Measurements from ENCODE around the gene KIF27.
"Not testable (repeated sequence)": the region's sequence is repeated elsewhere in the genome, so short reads cannot be mapped to it uniquely, and the experiment has no call there.

KIF27 gene

GRCh38 chr9:83932851-83933250, 11.6 kb upstream of the KIF27 start:
- Histone ChIP-seq H3K4me3 (ENCODE audit: low read depth, low read length) (no peak overlapping the region), H3K9ac (ENCODE audit: low read depth, low read length) (no peak overlapping the region), H3K9me3 (ENCODE audit: control insufficient read depth, insufficient read depth, low read length) (no peaks in the 10 kb centered on the region), H3K27me3 (ENCODE audit: control insufficient read depth, insufficient read depth, low read length) (no peaks in the 10 kb centered on the region), H3K36me3 (ENCODE audit: control insufficient read depth, insufficient read depth, low read length) (no peaks in the 10 kb centered on the region), H3K27ac (ENCODE audit: low read depth, low read length) (no peak overlapping the region), H3K4me1 (ENCODE audit: control insufficient read depth, insufficient read depth, low read length) (peaks cover 8% of the 10 kb centered on the region)

GRCh38 chr9:83932011-83932410, 10.8 kb upstream of the KIF27 start:
- Histone ChIP-seq H3K27me3 (ENCODE audit: control insufficient read depth, insufficient read depth, low read length) (no peaks in the 10 kb centered on the region), H3K36me3 (ENCODE audit: control insufficient read depth, insufficient read depth, low read length) (no peaks in the 10 kb centered on the region), H3K4me3 (ENCODE audit: low read depth, low read length) (no peak overlapping the region), H3K9me3 (ENCODE audit: control insufficient read depth, insufficient read depth, low read length) (no peaks in the 10 kb centered on the region), H3K9ac (ENCODE audit: low read depth, low read length) (no peak overlapping the region), H3K4me1 (ENCODE audit: control insufficient read depth, insufficient read depth, low read length) (peaks cover 8% of the 10 kb centered on the region), H3K27ac (ENCODE audit: low read depth, low read length) (no peak overlapping the region)

GRCh38 chr9:83930881-83931280, 9.6 kb upstream of the KIF27 start:
- H3K4me1 ChIP-seq (ENCODE audit: control insufficient read depth, insufficient read depth, low read length): peaks cover 8% of the 10 kb centered on the region
- H3K9me3 ChIP-seq (ENCODE audit: control insufficient read depth, insufficient read depth, low read length): no peaks in the 10 kb centered on the region
- H3K9ac ChIP-seq (ENCODE audit: low read depth, low read length): no peak overlapping the region
- H3K36me3 ChIP-seq (ENCODE audit: control insufficient read depth, insufficient read depth, low read length): no peaks in the 10 kb centered on the region
- no peaks in the 10 kb centered on the region for H3K27me3 ChIP-seq (ENCODE audit: control insufficient read depth, insufficient read depth, low read length)
- H3K27ac ChIP-seq (ENCODE audit: low read depth, low read length): no peak overlapping the region
- H3K4me3 ChIP-seq (ENCODE audit: low read depth, low read length): no peak overlapping the region

DNA sequence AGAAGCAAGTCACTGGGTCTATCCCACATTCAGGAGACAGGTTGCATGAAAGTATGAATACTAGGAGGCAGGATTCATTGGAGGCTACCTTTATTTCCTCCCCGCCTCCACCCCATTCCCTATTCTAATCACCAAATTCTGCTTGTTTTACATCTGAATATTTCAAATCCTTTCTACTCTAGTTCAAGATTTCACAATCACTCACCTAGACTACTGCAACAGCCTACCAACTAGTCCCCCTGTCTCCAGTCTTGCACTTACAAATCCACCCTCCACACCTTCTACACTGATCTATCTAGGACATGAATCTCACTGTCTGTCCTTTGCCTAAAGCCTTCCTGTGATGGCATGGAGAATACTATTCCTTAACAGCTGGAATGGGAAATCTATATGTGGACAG, 6.4 kb upstream of the KIF27 start:
- Histone ChIP-seq H3K9ac (ENCODE audit: low read depth, low read length) (no peak overlapping the region), H3K9me3 (ENCODE audit: control insufficient read depth, insufficient read depth, low read length) (no peaks in the 10 kb centered on the region), H3K27me3 (ENCODE audit: control insufficient read depth, insufficient read depth, low read length) (no peaks in the 10 kb centered on the region), H3K27ac (ENCODE audit: low read depth, low read length) (no peak overlapping the region), H3K4me1 (ENCODE audit: control insufficient read depth, insufficient read depth, low read length) (no peaks in the 10 kb centered on the region), H3K36me3 (ENCODE audit: control insufficient read depth, insufficient read depth, low read length) (no peaks in the 10 kb centered on the region), H3K4me3 (ENCODE audit: low read depth, low read length) (no peak overlapping the region)

- peak overlapping the region; percentile 92 for H3K27ac ChIP-seq (ENCODE audit: low read depth, low read length)
- no peaks in the 10 kb centered on the region for H3K27me3 ChIP-seq (ENCODE audit: control insufficient read depth, insufficient read depth, low read length)
- peak overlapping the region; percentile 74 for H3K9ac ChIP-seq (ENCODE audit: low read depth, low read length)
- H3K9me3 ChIP-seq (ENCODE audit: control insufficient read depth, insufficient read depth, low read length): no peaks in the 10 kb centered on the region
- peak overlapping the region; percentile 59 for H3K4me3 ChIP-seq (ENCODE audit: low read depth, low read length)
- H3K36me3 ChIP-seq (ENCODE audit: control insufficient read depth, insufficient read depth, low read length): no peaks in the 10 kb centered on the region
- peaks cover 3% of the 10 kb centered on the region; the same call in 1 of the 2 replicates for H3K4me1 ChIP-seq (ENCODE audit: control insufficient read depth, insufficient read depth, low read length)
Observed at GRCh38 chr9:83920469-83920926, 734 bp downstream of the KIF27 start.

- Histone ChIP-seq H3K27ac (ENCODE audit: low read depth, low read length) (no peak overlapping the region), H3K9me3 (ENCODE audit: control insufficient read depth, insufficient read depth, low read length) (no peaks in the 10 kb centered on the region), H3K4me1 (ENCODE audit: control insufficient read depth, insufficient read depth, low read length) (peaks cover 3% of the 10 kb centered on the region; the same call in 1 of the 2 replicates), H3K36me3 (ENCODE audit: control insufficient read depth, insufficient read depth, low read length) (no peaks in the 10 kb centered on the region), H3K9ac (ENCODE audit: low read depth, low read length) (no peak overlapping the region), H3K4me3 (ENCODE audit: low read depth, low read length) (no peak overlapping the region), H3K27me3 (ENCODE audit: control insufficient read depth, insufficient read depth, low read length) (no peaks in the 10 kb centered on the region)
Observed at GRCh38 chr9:83919111-83919510, 2.1 kb downstream of the KIF27 start.

GRCh38 chr9:83912194-83912593, 9.0 kb downstream of the KIF27 start:
- H3K4me3 ChIP-seq (ENCODE audit: low read depth, low read length); H3K36me3 ChIP-seq (ENCODE audit: control insufficient read depth, insufficient read depth, low read length): not testable (repeated sequence)

GRCh38 chr9:83906144-83906543, 15.1 kb downstream of the KIF27 start:
- Histone ChIP-seq H3K36me3 (ENCODE audit: control insufficient read depth, insufficient read depth, low read length) (no peaks in the 10 kb centered on the region), H3K9me3 (ENCODE audit: control insufficient read depth, insufficient read depth, low read length) (no peaks in the 10 kb centered on the region), H3K4me1 (ENCODE audit: control insufficient read depth, insufficient read depth, low read length) (no peaks in the 10 kb centered on the region), H3K27ac (ENCODE audit: low read depth, low read length) (no peak overlapping the region), H3K9ac (ENCODE audit: low read depth, low read length) (no peak overlapping the region), H3K27me3 (ENCODE audit: control insufficient read depth, insufficient read depth, low read length) (no peaks in the 10 kb centered on the region), H3K4me3 (ENCODE audit: low read depth, low read length) (no peak overlapping the region)

More at GRCh38 chr9:83912194-83912593, 9.0 kb downstream of the KIF27 start:
- not testable (repeated sequence) for H3K4me1 ChIP-seq (ENCODE audit: control insufficient read depth, insufficient read depth, low read length); H3K27me3 ChIP-seq (ENCODE audit: control insufficient read depth, insufficient read depth, low read length); H3K27ac ChIP-seq (ENCODE audit: low read depth, low read length); H3K9ac ChIP-seq (ENCODE audit: low read depth, low read length); H3K9me3 ChIP-seq (ENCODE audit: control insufficient read depth, insufficient read depth, low read length)

DNA sequence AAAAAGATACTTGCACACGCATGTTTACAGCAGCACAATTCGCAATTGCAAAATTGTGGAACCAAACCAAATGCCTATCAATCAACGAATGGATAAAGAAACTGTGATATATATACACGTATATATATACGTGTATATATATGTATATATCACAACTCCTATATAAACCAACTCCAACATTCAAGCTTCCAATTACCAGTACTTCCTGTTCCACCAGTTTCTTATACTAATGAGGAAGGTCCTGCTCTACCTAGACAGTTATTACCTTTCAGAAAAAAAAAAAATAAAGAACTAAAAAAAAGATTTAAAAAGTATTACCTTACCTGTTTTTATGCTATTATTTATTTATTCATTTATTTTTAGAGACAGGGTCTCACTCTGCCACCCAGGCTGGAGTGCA, 20.6 kb downstream of the KIF27 start:
- not testable (repeated sequence) for H3K27me3 ChIP-seq (ENCODE audit: control insufficient read depth, insufficient read depth, low read length); H3K4me1 ChIP-seq (ENCODE audit: control insufficient read depth, insufficient read depth, low read length); H3K4me3 ChIP-seq (ENCODE audit: low read depth, low read length); H3K27ac ChIP-seq (ENCODE audit: low read depth, low read length); H3K9ac ChIP-seq (ENCODE audit: low read depth, low read length); H3K9me3 ChIP-seq (ENCODE audit: control insufficient read depth, insufficient read depth, low read length); H3K36me3 ChIP-seq (ENCODE audit: control insufficient read depth, insufficient read depth, low read length)

- H3K36me3 ChIP-seq (ENCODE audit: control insufficient read depth, insufficient read depth, low read length); H3K27me3 ChIP-seq (ENCODE audit: control insufficient read depth, insufficient read depth, low read length); H3K4me1 ChIP-seq (ENCODE audit: control insufficient read depth, insufficient read depth, low read length); H3K27ac ChIP-seq (ENCODE audit: low read depth, low read length); H3K4me3 ChIP-seq (ENCODE audit: low read depth, low read length); H3K9ac ChIP-seq (ENCODE audit: low read depth, low read length); H3K9me3 ChIP-seq (ENCODE audit: control insufficient read depth, insufficient read depth, low read length): not testable (repeated sequence)
Observed at GRCh38 chr9:83894301-83894700, 26.9 kb downstream of the KIF27 start.

- H3K9me3 ChIP-seq (ENCODE audit: control insufficient read depth, insufficient read depth, low read length); H3K4me1 ChIP-seq (ENCODE audit: control insufficient read depth, insufficient read depth, low read length); H3K9ac ChIP-seq (ENCODE audit: low read depth, low read length); H3K27me3 ChIP-seq (ENCODE audit: control insufficient read depth, insufficient read depth, low read length); H3K4me3 ChIP-seq (ENCODE audit: low read depth, low read length); H3K36me3 ChIP-seq (ENCODE audit: control insufficient read depth, insufficient read depth, low read length); H3K27ac ChIP-seq (ENCODE audit: low read depth, low read length): not testable (repeated sequence)
Observed at GRCh38 chr9:83886498-83886897, 34.7 kb downstream of the KIF27 start.
